ENCODE data around the gene LNX1.

Gene LNX1

GRCh38 chr4:53427366-53427765 lies 163.9 kb downstream of the LNX1 start:
- Histone ChIP-seq H4K20me1 (ENCODE audit: insufficient read depth, low read length, poor library complexity, severe bottlenecking) (peaks cover 33% of the 10 kb centered on the region), H3K36me3 (ENCODE audit: insufficient read depth, low read length) (peaks cover 62% of the 10 kb centered on the region), H3K4me1 (ENCODE audit: insufficient read depth, low read length, poor library complexity, severe bottlenecking) (peaks cover 14% of the 10 kb centered on the region), H2AFZ (ENCODE audit: low read length) (no peak overlapping the region), H3K4me3 (ENCODE audit: low read length, poor library complexity, severe bottlenecking) (no peak overlapping the region), H3K9me3 (ENCODE audit: insufficient read depth, low read depth, low read length) (no peaks in the 10 kb centered on the region), H3K9me2 (replicated peaks; ENCODE audit: low read depth, low read length) (no peaks in the 10 kb centered on the region), H3K79me2 (ENCODE audit: insufficient read depth, low read length) (peaks cover 4% of the 10 kb centered on the region; the same call in 1 of the 2 replicates), H3K4me2 (ENCODE audit: low read depth, low read length, poor library complexity, severe bottlenecking) (no peak overlapping the region), H3K27me3 (ENCODE audit: insufficient read depth, low read length, poor library complexity, severe bottlenecking) (no peaks in the 10 kb centered on the region), H3K9ac (ENCODE audit: low read depth, low read length, poor library complexity, severe bottlenecking) (no peak overlapping the region), H3F3A (ENCODE audit: low read depth) (no peaks in the 10 kb centered on the region)
- TF ChIP-seq EZH2phosphoT487 (IDR thresholded peaks at IDR 0.05; ENCODE audit: borderline replicate concordance), result no peak
- no peak for TF ChIP-seq CTCF (conservative IDR thresholded peaks at IDR 0.05; ENCODE audit: low read length)

- H3K9me3 ChIP-seq (ENCODE audit: insufficient read depth, low read depth, low read length), result no peaks in the 10 kb centered on the region
- peaks cover 4% of the 10 kb centered on the region for H3K79me2 ChIP-seq (ENCODE audit: insufficient read depth, low read length)
- TF ChIP-seq EZH2phosphoT487 (IDR thresholded peaks at IDR 0.05; ENCODE audit: borderline replicate concordance) (no peak), CTCF (conservative IDR thresholded peaks at IDR 0.05; ENCODE audit: low read length) (no peak)
- H3K9ac ChIP-seq (ENCODE audit: low read depth, low read length, poor library complexity, severe bottlenecking), result no peak overlapping the region
- H3K4me2 ChIP-seq (ENCODE audit: low read depth, low read length, poor library complexity, severe bottlenecking), result no peak overlapping the region
- H4K20me1 ChIP-seq (ENCODE audit: insufficient read depth, low read length, poor library complexity, severe bottlenecking), result peaks cover 24% of the 10 kb centered on the region
- no peaks in the 10 kb centered on the region for H3K27me3 ChIP-seq (ENCODE audit: insufficient read depth, low read length, poor library complexity, severe bottlenecking)
- peaks cover 45% of the 10 kb centered on the region for H3K36me3 ChIP-seq (ENCODE audit: insufficient read depth, low read length)
- no peaks in the 10 kb centered on the region for H3F3A ChIP-seq (ENCODE audit: low read depth)
- H3K4me3 ChIP-seq (ENCODE audit: low read length, poor library complexity, severe bottlenecking), result no peak overlapping the region
- no peaks in the 10 kb centered on the region for H3K9me2 ChIP-seq (replicated peaks; ENCODE audit: low read depth, low read length)
- no peak overlapping the region for H2AFZ ChIP-seq (ENCODE audit: low read length)
- H3K4me1 ChIP-seq (ENCODE audit: insufficient read depth, low read length, poor library complexity, severe bottlenecking), result no peaks in the 10 kb centered on the region
Observed at GRCh38 chr4:53424280-53424679, 167.0 kb downstream of the LNX1 start.

- H3K36me3 ChIP-seq (ENCODE audit: insufficient read depth, low read length), result peaks cover 43% of the 10 kb centered on the region; the same call in 1 of the 2 replicates
Observed at GRCh38 chr4:53422367-53422766, 168.9 kb downstream of the LNX1 start.

More at GRCh38 chr4:53422367-53422766, 168.9 kb downstream of the LNX1 start:
- Histone ChIP-seq H2AFZ (ENCODE audit: low read length) (no peak overlapping the region), H3K9me3 (ENCODE audit: insufficient read depth, low read depth, low read length) (no peaks in the 10 kb centered on the region), H3K9me2 (replicated peaks; ENCODE audit: low read depth, low read length) (no peaks in the 10 kb centered on the region), H3F3A (ENCODE audit: low read depth) (no peaks in the 10 kb centered on the region), H3K4me1 (ENCODE audit: insufficient read depth, low read length, poor library complexity, severe bottlenecking) (no peaks in the 10 kb centered on the region), H3K4me2 (ENCODE audit: low read depth, low read length, poor library complexity, severe bottlenecking) (no peak overlapping the region), H3K79me2 (ENCODE audit: insufficient read depth, low read length) (peaks cover 11% of the 10 kb centered on the region), H4K20me1 (ENCODE audit: insufficient read depth, low read length, poor library complexity, severe bottlenecking) (peaks cover 19% of the 10 kb centered on the region), H3K27me3 (ENCODE audit: insufficient read depth, low read length, poor library complexity, severe bottlenecking) (no peaks in the 10 kb centered on the region), H3K4me3 (ENCODE audit: low read length, poor library complexity, severe bottlenecking) (no peak overlapping the region), H3K9ac (ENCODE audit: low read depth, low read length, poor library complexity, severe bottlenecking) (no peak overlapping the region)
- no peak for TF ChIP-seq CTCF (conservative IDR thresholded peaks at IDR 0.05; ENCODE audit: low read length)
- TF ChIP-seq EZH2phosphoT487 (IDR thresholded peaks at IDR 0.05; ENCODE audit: borderline replicate concordance), result no peak

Measured in Loucy (cell line).